ENCODE results near the gene PHAF1. TPM values are rescaled to one million over a fixed set of nuclear protein-coding genes. Genes with fewer than 3 reads are reported as not detected.
A peak's percentile ranks its signal among the peaks of the same experiment; 100 is the strongest.

Gene PHAF1
- total and polyA plus RNA-seq, 2 of the 13 experiments (the other 11 are each of a cell fraction or from before 2014, with no cell fraction given), result 48.3 to 174 TPM

- ChIA-PET POLR2A (interaction anchor here (0.7 to 2.6 kb wide), 3 partner anchors 12 to 98 kb away, joined by 3 to 13 read pairs (median 3); no protein-coding TSS in a partner anchor), CTCF (ENCODE audit: low intra/inter-chr PET ratio, low total read pairs) (no interaction called here)
- Histone ChIP-seq H3K27me3 (ENCODE audit: control insufficient read depth in 1 of 2, insufficient read depth in 2 of 2, low read length in 2 of 2) (no peaks in the 10 kb centered on the region; a peak in 1 of 5 replicates), H2AFZ (ENCODE audit: low read length) (no peak overlapping the region), H3K4me2 (ENCODE audit: low read depth, low read length) (peak overlapping the region; percentile 59), H3K4me1 (ENCODE audit: insufficient read depth, low read length) (peaks cover 72% of the 10 kb centered on the region), H4K20me1 (ENCODE audit: insufficient read depth, low read length) (peaks cover 56% of the 10 kb centered on the region), H3K79me2 (ENCODE audit: insufficient read depth, low read length) (peaks cover 93% of the 10 kb centered on the region), H3K27ac (ENCODE audit: extremely low read length, insufficient read depth, low read length) (peak overlapping the region; percentile 87), H3K4me3 (replicated peaks in 1 of 3; ENCODE audit: insufficient read depth in 1 of 3, low read depth in 2 of 3, low read length in 3 of 3) (no peak overlapping the region; a peak in 1 of 6 replicates), H3K9me3 (ENCODE audit: low read length) (no peaks in the 10 kb centered on the region), H3K36me3 (replicated peaks in 1 of 2; ENCODE audit: control insufficient read depth in 1 of 2, insufficient read depth in 2 of 2, low read length in 2 of 2) (peaks cover 22 to 31% of the 10 kb centered on the region in 2 experiments), H3K9ac (ENCODE audit: insufficient read depth, low read depth, low read length) (0 out of 2 replicates have a peak overlapping the region, but pooled peaks have one; percentile 3)
- no peak for FAIRE-seq
- TF ChIP-seq ZNF770 (CRISPR knock-in tag; IDR thresholded peaks at IDR 0.05) (peak; percentile 35; the same call in 1 of the 2 replicates), RBM22 (optimal IDR thresholded peaks at IDR 0.05; ENCODE audit: low read length) (peak; percentile 50), SSRP1 (CRISPR knock-in tag; IDR thresholded peaks at IDR 0.05) (peak; percentile 54; the same call in 1 of the 2 replicates), RBFOX2 (IDR thresholded peaks at IDR 0.05; ENCODE audit: low read depth, low read length) (peak; percentile 42; the same call in 1 of the 2 replicates), SIN3A (IDR thresholded peaks at IDR 0.05; ENCODE audit: borderline replicate concordance, low read depth, low read length) (no peak)
- no peak for ATAC-seq
- intact Hi-C loops (cut with micrococcal nuclease; ENCODE audit: unreplicated experiment) (no loop called here), in situ Hi-C loops (cut with HindIII; ENCODE audit: extremely low pct_ligation_motif_present, low pct_unique_long_range_greater_than_20kb) (no loop called here)
- no TSS peak for BruUV-seq (replicated peaks)
- DNase-seq (ENCODE audit: low spot score), result no peak
- 95% methylated on average over 7 of the region's 7 CpGs for WGBS (ENCODE audit: low lambda C conversion rate)
Measured at GRCh38 chr16:67115639-67116038, 5.9 kb downstream of the PHAF1 start.

Measured in HepG2 (cell line).